ENCODE data around the gene DUXA. TPM values are rescaled to one million over a fixed set of nuclear protein-coding genes. Genes with fewer than 3 reads are reported as not detected.

DUXA gene
- total and polyA plus RNA-seq, 9 of the 15 experiments (the other 6 are each of a cell fraction or from before 2014, with no cell fraction given) = not detected

DNA sequence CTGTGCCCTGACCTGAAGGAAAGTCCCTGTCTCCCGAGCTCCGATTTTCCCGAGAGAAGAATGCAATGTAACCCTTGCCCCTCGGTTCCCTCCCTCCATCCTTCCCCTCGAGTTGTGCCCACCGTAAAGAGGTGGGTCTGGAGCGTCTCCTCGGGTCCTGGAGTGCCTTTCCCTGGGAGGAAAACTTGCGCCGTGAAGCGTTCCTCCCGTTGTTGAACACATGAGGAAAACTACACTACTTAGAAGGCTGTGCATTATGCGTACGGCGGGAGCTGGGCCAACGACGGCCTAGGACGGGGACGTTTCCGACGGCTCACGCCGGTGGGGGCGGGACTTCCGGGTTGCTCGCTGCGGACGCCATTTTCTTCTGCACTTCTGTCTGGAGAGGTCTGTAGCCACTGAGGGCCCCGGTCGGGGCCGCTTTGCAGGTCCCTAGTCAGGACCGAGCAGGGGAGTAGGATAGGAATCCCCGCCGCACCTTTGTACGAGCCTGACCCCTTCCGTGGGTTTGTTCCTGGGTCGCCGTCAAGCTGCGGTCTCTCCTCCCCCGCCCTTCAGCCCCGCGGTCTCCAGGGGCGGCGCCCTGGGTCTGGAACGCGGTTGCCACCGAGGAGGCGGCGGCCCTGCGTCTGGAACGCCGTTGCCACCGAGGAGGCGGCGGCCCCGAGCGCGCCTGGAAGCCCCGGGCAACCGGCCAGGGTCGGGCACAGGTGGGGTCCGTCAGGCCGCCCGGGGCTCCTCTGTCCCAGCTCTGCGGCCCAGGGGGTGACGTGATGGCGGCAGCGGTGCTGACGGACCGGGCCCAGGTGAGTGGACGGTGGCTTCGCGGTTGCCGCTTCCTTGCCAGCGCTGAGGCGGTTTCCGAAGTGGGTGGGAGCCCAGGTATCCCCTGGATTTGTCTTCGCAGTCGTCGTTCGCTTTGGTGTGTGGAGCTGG lies 24.1 kb upstream of the DUXA start, which contains the start of gene ZNF264 (continued):
- TF ChIP-seq ZNF764 (CRISPR knock-in tag; IDR thresholded peaks at IDR 0.05; ENCODE audit: low read depth) (no peak), RBM25 (IDR thresholded peaks at IDR 0.05; ENCODE audit: low read depth, low read length, severe bottlenecking) (no peak), GABPA (tag; conservative IDR thresholded peaks at IDR 0.05; ENCODE audit: low read depth) (peak; percentile 91), PML (IDR thresholded peaks at IDR 0.05; ENCODE audit: low read length) (no peak), ATF1 (CRISPR knock-in tag; IDR thresholded peaks at IDR 0.05) (no peak), ATF1 (tag; IDR thresholded peaks at IDR 0.05) (0 out of 2 replicates have a peak, but pooled peaks have one; percentile 23), POLR2G (IDR thresholded peaks at IDR 0.05; ENCODE audit: low read depth, low read length) (peak; percentile 80), HIVEP1 (CRISPR knock-in tag; IDR thresholded peaks at IDR 0.05) (no peak), HMGXB4 (CRISPR knock-in tag; IDR thresholded peaks at IDR 0.05) (no peak), SAP30 (IDR thresholded peaks at IDR 0.05; ENCODE audit: borderline replicate concordance, insufficient read depth, low read depth, low read length, poor library complexity, severe bottlenecking) (no peak), MAZ (CRISPR knock-in tag; conservative IDR thresholded peaks at IDR 0.05 in 1 of 2, IDR thresholded peaks at IDR 0.05 in 1 of 2) (peak; percentile 32 to 33; a peak in 2 of 4 replicates), GABPB1 (CRISPR knock-in tag; IDR thresholded peaks at IDR 0.05) (peak; percentile 86), RBBP5 (IDR thresholded peaks at IDR 0.05; ENCODE audit: borderline replicate concordance, insufficient read depth, low read length, poor library complexity, severe bottlenecking) (peak; percentile 53), COPS2 (conservative IDR thresholded peaks at IDR 0.05) (no peak), FUS (optimal IDR thresholded peaks at IDR 0.05; ENCODE audit: low read depth, low read length) (no peak), PYGO2 (tag; IDR thresholded peaks at IDR 0.05) (no peak), SRSF9 (IDR thresholded peaks at IDR 0.05; ENCODE audit: borderline replicate concordance, low read depth, low read length) (no peak)
- TF ChIP-seq, protein P1, sequence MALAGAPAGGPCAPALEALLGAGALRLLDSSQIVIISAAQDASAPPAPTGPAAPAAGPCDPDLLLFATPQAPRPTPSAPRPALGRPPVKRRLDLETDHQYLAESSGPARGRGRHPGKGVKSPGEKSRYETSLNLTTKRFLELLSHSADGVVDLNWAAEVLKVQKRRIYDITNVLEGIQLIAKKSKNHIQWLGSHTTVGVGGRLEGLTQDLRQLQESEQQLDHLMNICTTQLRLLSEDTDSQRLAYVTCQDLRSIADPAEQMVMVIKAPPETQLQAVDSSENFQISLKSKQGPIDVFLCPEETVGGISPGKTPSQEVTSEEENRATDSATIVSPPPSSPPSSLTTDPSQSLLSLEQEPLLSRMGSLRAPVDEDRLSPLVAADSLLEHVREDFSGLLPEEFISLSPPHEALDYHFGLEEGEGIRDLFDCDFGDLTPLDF (CRISPR knock-in tag; IDR thresholded peaks at IDR 0.05) = no peak

Data from K562 (cell line).